ENCODE data around the gene NBPF20.
A peak's percentile ranks its signal among the peaks of the same experiment; 100 is the strongest.
"Not testable (repeated sequence)": the region's sequence is repeated elsewhere in the genome, so short reads cannot be mapped to it uniquely, and the experiment has no call there.

NBPF20 gene

GRCh38 chr1:145425436-145426029, at the start of gene NBPF20:
TSS of gene NBPF20 (minus strand) at chr1:145425603. CDS start at chr1:145405272, 20,331 bp downstream.
- peak in 1 of 2 donors; percentile 72 for DNase-seq

- DNase-seq, result not testable (repeated sequence)
Measured at GRCh38 chr1:145474837-145475368, 49.5 kb upstream of the NBPF20 start.

- not testable (repeated sequence) for DNase-seq
Measured at GRCh38 chr1:145472731-145473130, 47.3 kb upstream of the NBPF20 start.

DNA sequence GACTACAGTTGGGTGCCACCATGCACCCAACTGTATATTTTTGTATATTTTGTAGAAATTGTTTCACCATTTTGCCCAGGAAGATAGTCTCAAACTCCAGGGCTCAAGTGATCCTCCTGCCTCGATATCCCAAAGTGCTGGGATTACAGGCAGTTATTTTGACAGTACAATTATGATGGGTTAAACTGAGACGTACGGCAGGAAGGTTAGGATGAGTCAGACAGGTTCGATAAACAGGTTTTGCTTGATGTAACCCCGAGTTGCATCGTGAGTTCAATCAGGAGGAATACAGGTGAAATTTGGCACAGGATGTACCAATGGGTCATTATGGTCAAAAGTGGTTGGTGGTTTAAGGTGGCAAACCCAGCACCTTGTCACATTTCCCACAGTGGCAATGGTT, 46.0 kb upstream of the NBPF20 start:
- not testable (repeated sequence) for DNase-seq

DNA sequence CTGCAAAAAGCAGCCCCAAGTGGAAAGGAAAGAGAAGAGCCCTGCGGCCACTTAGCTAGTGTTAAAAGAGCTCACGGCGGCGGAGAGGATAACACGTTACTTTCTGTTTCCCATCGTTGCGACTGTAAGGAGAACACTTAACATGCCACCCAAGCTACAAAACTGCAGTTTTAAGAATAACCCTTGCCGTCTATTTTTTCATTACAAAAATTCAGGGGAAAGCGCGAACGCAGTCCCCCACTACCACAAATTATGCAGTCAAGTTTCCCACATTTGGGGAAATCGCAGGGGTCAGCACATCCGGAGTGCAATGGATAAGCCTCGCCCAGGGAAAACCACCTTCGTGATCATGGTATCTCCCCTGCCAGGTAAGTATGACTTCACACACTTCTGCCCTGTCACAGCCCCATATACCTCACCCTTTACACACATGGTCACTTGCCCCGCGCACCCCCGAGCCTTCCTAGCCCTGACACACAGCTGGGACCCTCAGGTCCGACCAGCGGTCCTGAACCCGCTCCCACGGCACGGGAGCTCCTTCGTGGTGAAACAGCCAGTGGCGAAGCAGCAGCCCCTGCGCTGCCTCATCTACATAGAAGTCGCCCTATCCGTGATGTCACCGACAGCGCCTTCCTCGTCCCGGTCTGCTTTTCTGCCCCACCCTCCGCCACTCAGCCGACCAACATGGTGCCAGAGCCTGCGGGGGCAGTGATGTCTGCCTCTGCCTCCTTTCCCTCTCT, 40.2 kb upstream of the NBPF20 start:
- DNase-seq, result peak in 1 of 2 donors; percentile 25

DNA sequence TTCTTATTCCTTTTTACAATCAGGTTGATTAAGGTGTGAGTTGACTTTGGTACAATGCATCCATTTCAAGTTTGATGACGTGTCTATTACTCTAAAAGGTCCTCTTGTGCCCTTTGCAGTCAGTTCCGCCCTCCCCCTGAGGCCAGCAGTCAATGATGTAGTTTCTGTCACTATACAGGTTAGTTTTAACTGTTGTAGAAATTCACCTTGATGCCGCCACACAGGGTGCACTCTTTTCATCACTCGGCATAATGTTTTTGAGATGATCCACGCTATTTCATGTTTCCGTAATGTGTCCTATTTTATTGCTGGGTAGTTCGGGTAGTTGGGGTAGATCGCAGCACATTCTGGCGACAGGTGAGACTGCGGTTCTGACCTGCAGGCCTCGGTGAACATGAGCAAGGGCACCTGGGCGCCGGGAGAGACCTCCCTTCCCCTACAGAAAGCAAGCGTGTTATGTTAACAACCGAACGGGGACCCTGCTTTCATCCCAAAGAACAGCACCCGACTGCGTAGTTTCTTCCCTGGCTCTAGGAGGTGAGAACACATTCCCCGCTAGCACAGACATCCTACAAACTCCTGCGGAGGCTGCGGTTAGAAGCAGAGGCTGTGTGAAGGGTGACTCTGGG, 39.4 kb upstream of the NBPF20 start:
- DNase-seq, result not testable (repeated sequence)

DNA sequence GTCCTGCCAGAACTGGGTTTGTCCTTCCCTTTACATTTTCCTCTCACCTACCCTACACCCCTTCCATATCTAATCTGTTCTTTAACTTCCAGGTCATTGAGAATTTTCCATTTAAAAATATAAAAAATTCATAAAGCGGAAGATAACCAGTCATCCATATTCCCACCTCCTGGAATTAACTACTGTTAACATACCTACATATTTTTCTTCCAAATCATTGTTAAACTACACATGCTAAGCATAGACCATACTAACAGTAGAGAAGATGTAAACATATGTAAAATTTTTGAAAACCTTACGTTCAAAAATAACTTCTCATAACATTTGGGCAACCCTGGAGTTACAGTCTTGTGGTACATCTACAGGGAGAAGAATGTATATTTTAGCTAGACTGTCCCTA, 38.6 kb upstream of the NBPF20 start:
- DNase-seq, result not testable (repeated sequence)

- not testable (repeated sequence) for DNase-seq
Measured at GRCh38 chr1:145460684-145461083, 35.3 kb upstream of the NBPF20 start.

DNA sequence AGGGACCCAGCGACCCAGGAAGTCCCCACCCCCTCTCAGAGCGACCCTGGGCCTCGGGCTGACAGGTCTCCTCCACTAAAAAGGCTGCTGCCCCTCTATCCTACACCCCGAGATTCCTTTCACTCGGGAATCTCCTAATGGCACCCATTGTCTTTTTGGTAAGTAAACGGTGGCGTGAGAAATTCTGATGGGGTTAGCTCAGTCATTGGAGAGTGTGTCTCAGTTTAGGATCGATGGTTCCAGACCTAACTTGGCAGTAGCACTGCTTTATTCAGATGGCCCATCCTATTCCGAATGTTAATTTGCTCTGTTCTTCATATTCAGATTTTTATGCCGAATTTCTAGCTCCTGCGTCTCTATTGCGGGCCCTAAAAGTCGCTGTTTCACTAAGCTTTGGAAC, 34.6 kb upstream of the NBPF20 start:
- not testable (repeated sequence) for DNase-seq

- not testable (repeated sequence) for DNase-seq
Measured at GRCh38 chr1:145459591-145459990, 34.2 kb upstream of the NBPF20 start.

DNA sequence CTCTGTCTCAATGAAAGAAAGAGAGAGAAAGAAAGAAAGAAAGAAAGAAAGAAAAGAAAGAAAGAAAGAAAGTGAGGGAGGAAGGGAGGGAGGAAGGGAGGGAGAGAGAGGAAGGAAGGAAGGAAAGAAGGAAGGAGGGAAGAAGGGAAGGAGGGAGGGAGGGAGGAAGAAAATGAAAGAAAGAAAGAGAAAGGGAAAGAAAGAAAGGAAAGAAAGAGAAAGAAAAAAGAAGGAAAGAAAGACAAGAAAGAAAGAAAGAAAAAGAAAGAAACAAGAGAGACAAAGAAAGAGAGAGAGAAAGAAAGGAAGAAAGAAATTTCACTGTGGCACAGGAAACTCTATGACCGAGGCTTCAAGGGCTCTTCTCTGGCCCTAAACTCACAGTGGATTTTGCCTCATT, 33.7 kb upstream of the NBPF20 start:
- not testable (repeated sequence) for DNase-seq

DNA sequence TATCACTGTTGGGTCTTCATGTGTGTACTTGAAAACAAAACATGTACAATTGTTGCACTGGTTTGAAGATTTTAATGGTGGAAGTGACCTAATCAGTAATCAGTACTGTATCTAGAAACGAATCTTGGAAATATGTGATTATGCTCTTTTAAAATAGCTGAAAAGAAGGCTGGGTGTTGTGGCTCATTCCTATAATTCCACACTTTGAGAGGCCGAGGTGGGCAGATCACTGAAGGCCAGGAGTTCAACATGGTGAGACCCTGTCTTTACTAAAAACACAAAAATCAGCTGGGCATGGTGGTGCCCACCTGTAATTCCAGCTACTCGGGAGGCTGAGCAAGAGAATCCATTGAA, 29.4 kb upstream of the NBPF20 start:
- not testable (repeated sequence) for DNase-seq

- DNase-seq, result not testable (repeated sequence)
Measured at GRCh38 chr1:145453873-145454823, 28.7 kb upstream of the NBPF20 start.

DNA sequence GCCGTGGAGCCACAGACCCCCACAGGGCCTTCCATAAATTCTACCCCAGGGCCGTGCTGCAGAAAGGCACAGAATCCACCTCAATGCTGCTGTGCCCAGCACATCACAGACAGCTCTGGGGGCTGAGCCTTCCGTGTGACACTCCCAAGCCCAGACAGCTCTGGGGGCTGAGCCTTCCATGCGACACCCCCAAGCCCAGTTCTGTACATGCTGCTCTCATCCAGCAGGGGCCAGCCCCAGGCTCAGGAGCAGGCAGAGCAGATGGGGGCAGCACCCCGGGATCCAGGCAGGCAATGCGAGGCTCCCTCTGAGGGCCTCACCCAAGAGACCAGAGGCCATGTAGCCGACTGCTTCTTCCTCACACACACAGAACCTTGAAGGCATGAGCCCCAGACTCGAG, 27.1 kb upstream of the NBPF20 start:
- not testable (repeated sequence) for DNase-seq

DNA sequence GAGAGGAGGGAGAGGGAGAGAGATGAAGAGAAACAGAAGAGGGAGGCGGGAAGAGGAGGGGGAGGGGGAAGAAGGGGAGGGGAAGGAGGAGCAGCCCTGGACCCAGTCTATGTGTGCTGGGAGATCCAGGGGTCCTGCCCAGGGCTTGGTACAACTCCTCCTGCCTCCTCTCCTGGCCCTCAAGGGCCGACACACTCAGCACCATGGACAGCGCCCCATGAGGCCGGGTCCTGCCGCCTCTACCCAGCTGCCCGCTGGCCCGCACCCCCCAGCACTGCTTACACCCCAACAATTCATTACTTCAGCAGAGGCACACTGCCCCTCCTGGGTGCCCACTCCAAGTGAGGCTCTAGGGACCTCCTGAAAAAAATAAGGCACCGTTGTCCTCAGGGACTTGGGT, 26.5 kb upstream of the NBPF20 start:
- DNase-seq, result not testable (repeated sequence)

GRCh38 chr1:145445219-145445618, 19.8 kb upstream of the NBPF20 start:
- not testable (repeated sequence) for DNase-seq

GRCh38 chr1:145442340-145442739, 16.9 kb upstream of the NBPF20 start:
- DNase-seq, result not testable (repeated sequence)

GRCh38 chr1:145431363-145432256, 6.2 kb upstream of the NBPF20 start:
- DNase-seq, result not testable (repeated sequence)

DNA sequence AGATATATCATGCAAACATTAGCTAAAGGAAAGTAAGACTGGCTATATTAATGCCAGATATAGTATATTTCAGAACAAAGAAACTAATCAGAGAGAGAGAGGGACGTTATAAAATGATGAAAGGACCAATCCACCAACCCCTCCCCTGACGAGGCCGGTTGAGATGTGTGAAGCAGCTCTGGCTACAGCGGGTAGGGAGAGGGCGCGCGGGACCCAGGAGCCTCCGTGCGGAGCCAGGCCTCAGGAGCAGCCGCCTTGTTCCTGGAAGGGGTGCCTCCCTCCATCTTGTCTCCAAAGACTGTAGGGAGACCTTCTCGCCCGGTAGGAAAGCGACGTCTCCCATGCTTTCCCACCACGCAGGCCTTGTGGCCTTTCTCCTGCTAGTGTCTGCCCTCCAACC, 5.4 kb upstream of the NBPF20 start:
- DNase-seq, result not testable (repeated sequence)

DNA sequence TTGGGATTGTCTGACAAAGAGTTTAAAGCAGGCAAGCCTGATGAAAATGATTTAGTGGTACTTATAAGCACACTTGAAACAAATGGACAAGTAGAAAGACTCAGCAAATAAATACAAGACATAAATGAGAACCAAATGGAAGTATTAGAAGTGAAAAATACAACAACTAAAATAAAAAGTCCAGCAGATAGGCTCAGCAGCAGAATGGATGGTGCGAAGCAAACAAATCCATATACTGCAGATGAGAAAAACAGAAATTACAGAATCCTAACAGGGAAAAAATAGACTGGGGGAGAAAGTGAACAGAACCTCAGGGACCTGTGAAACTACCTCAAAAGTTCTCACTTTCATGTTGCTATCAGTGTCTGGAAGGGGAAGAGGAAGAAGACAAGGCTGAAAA, 3.9 kb upstream of the NBPF20 start:
- DNase-seq, result not testable (repeated sequence)

Data from hippocampal formation (tissue), 2 donors.